Ishikawa (cell line): Measurements from ENCODE around the gene RSBN1.

ENCODE experiments used
- CEBPB ChIP-seq: IDR thresholded peaks from 2 replicates; pipeline ENCODE4 v1.6.1; 2012
- CREB1 ChIP-seq: IDR thresholded peaks from 2 replicates; pipeline ENCODE4 v1.6.1; 2012; ENCODE audit warnings: low read depth
- EGR1 ChIP-seq: IDR thresholded peaks from 2 replicates; pipeline ENCODE4 v1.6.1; 2012
- EP300 ChIP-seq: IDR thresholded peaks from 2 replicates; pipeline ENCODE4 v1.6.1; 2012; ENCODE audit warnings: borderline replicate concordance
- FOXM1 ChIP-seq: IDR thresholded peaks from 2 replicates; pipeline ENCODE4 v1.6.1; 2012; ENCODE audit warnings: low read depth, borderline replicate concordance
- MAX ChIP-seq: IDR thresholded peaks from 2 replicates; pipeline ENCODE4 v1.6.1; 2012
- NFIC ChIP-seq: IDR thresholded peaks from 2 replicates; pipeline ENCODE4 v1.6.1; 2012
- RAD21 ChIP-seq: IDR thresholded peaks from 2 replicates; pipeline ENCODE4 v1.6.1; 2012; ENCODE audit warnings: low read depth
- REST ChIP-seq: IDR thresholded peaks from 2 replicates; pipeline ENCODE4 v1.6.1; 2012; ENCODE audit warnings: low read depth, mild to moderate bottlenecking
- TAF1 ChIP-seq: IDR thresholded peaks from 2 replicates; pipeline ENCODE4 v1.6.1; 2012; ENCODE audit warnings: low read depth, mild to moderate bottlenecking
- TEAD4 ChIP-seq: IDR thresholded peaks from 2 replicates; pipeline ENCODE4 v1.6.1; 2012
- YY1 ChIP-seq: IDR thresholded peaks from 2 replicates; pipeline ENCODE4 v1.6.1; 2012; ENCODE audit warnings: low read depth

- TF ChIP-seq MAX, result no peak
- TF ChIP-seq EP300, result no peak
- no peak for TF ChIP-seq REST
- TF ChIP-seq CREB1, result no peak
- TF ChIP-seq EGR1, result no peak
- no peak for TF ChIP-seq CEBPB
- no peak for TF ChIP-seq RAD21
- no peak for TF ChIP-seq TEAD4
- no peak for TF ChIP-seq NFIC
- TF ChIP-seq FOXM1, result no peak
- no peak for TF ChIP-seq YY1
- TF ChIP-seq TAF1, result no peak
These were observed 11.8 kb downstream of the RSBN1 start for GRCh38 chr1:113800487-113800886.
